Measurements from ENCODE around the gene FRMD8.

GRCh38 chr11:65357856-65358356 lies 28.5 kb upstream of the FRMD8 start:
- TF ChIP-seq CTCF (IDR thresholded peaks at IDR 0.05; ENCODE audit: poor library complexity, severe bottlenecking) (no peak), MXI1 (conservative IDR thresholded peaks at IDR 0.05; ENCODE audit: poor library complexity, severe bottlenecking) (no peak), REST (IDR thresholded peaks at IDR 0.05; ENCODE audit: borderline replicate concordance) (no peak)

Data from neural cell (in vitro differentiated cells).